ENCODE data around the gene UBASH3A. TPM values are rescaled to one million over a fixed set of nuclear protein-coding genes. Genes with fewer than 3 reads are reported as not detected.

The UBASH3A gene
- total RNA-seq, 2 donors from 2014 or later = 0.93 to 1.5 TPM

- no peak overlapping the region for H3K4me3 ChIP-seq
- no peak overlapping the region for H3K27ac ChIP-seq
- intact Hi-C loops (cut with DNase I) = no loop called here
- no peak for DNase-seq
- H3K36me3 ChIP-seq = no peaks in the 10 kb centered on the region
- TF ChIP-seq, protein P1, sequence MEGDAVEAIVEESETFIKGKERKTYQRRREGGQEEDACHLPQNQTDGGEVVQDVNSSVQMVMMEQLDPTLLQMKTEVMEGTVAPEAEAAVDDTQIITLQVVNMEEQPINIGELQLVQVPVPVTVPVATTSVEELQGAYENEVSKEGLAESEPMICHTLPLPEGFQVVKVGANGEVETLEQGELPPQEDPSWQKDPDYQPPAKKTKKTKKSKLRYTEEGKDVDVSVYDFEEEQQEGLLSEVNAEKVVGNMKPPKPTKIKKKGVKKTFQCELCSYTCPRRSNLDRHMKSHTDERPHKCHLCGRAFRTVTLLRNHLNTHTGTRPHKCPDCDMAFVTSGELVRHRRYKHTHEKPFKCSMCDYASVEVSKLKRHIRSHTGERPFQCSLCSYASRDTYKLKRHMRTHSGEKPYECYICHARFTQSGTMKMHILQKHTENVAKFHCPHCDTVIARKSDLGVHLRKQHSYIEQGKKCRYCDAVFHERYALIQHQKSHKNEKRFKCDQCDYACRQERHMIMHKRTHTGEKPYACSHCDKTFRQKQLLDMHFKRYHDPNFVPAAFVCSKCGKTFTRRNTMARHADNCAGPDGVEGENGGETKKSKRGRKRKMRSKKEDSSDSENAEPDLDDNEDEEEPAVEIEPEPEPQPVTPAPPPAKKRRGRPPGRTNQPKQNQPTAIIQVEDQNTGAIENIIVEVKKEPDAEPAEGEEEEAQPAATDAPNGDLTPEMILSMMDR (IDR thresholded peaks at IDR 0.05) = no peak
- H3K4me1 ChIP-seq = peaks cover 14% of the 10 kb centered on the region
- no peak overlapping the region for H3K9ac ChIP-seq (ENCODE audit: low read depth in 2 of 2, low read length in 2 of 2)
- no peaks in the 10 kb centered on the region for H3K27me3 ChIP-seq
- no peaks in the 10 kb centered on the region for H3K9me3 ChIP-seq
Observed at GRCh38 chr21:42471206-42471605, 67.5 kb downstream of the UBASH3A start.

DNA sequence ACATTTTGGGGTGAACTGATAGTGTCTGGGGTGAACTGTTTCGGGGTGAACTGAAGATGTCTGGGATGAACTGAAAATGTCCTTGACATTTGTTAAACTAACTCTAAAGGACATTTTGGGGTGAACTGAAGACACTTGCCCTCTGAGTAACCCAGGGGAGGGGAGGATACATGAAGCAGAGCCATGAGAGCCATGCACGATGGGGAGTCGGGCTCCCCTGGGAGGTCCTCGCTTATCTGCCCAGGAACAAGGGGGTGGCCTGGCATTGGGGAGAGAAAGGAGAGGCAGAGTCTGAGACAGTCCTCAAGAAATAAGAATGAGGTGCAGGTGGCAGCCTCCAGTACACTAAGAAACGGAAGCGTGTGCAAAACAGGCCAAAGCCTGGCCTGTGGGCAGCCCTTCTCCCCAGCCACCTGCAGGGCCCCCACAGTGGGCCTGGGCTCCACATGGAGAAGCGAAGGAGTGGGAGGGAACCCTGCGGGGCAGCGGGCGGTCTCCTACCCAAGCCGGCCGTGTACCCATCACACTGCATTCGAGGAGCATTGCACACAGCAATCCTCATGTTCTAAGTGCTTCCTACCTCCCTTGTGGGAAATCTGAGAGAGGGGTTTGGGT lies 68.1 kb downstream of the UBASH3A start:
- no peak for DNase-seq
- Histone ChIP-seq H3K4me3 (no peak overlapping the region), H3K4me1 (peaks cover 14% of the 10 kb centered on the region), H3K27ac (no peak overlapping the region), H3K9me3 (no peaks in the 10 kb centered on the region), H3K9ac (ENCODE audit: low read depth in 2 of 2, low read length in 2 of 2) (no peak overlapping the region), H3K36me3 (no peaks in the 10 kb centered on the region), H3K27me3 (no peaks in the 10 kb centered on the region)
- TF ChIP-seq, protein P1 (IDR thresholded peaks at IDR 0.05) = no peak
- intact Hi-C loops (cut with DNase I) = no loop called here

DNA sequence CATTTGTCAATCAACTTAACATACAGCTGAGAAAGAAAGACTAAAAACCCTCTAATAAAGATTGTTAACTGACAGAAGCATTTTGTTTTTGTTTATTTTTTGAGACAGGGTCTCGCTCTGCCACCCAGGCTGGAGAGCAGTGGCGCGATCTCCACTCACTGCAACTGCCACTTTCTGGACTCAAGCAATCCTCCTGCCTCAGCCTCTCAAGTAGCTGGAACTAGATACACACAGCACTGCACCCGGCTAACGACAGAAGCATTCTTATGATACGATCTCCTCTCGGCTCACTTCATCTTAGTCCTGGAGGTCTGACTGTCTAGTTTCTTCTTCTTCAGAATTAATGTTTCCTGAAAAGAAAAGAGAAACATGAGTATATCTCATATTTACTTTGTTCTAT lies 68.8 kb downstream of the UBASH3A start:
- intact Hi-C loops (cut with DNase I) = no loop called here
- no peaks in the 10 kb centered on the region for H3K36me3 ChIP-seq
- no peak overlapping the region for H3K4me3 ChIP-seq
- no peak for DNase-seq
- TF ChIP-seq, protein P1 (IDR thresholded peaks at IDR 0.05) = no peak
- H3K9me3 ChIP-seq = no peaks in the 10 kb centered on the region
- no peak overlapping the region for H3K27ac ChIP-seq
- H3K9ac ChIP-seq (ENCODE audit: low read depth in 2 of 2, low read length in 2 of 2) = no peak overlapping the region
- H3K27me3 ChIP-seq = no peaks in the 10 kb centered on the region
- H3K4me1 ChIP-seq = peaks cover 10% of the 10 kb centered on the region

- peak overlapping the region; percentile 69 for H3K27ac ChIP-seq
- TF ChIP-seq, protein P1 (IDR thresholded peaks at IDR 0.05) = no peak
- no peaks in the 10 kb centered on the region for H3K36me3 ChIP-seq
- DNase-seq = no peak
- intact Hi-C loops (cut with DNase I) = no loop called here
- peak overlapping the region; percentile 16 to 83 for H3K9ac ChIP-seq (ENCODE audit: low read depth in 2 of 2, low read length in 2 of 2)
- H3K4me3 ChIP-seq = no peak overlapping the region
- H3K27me3 ChIP-seq = no peaks in the 10 kb centered on the region
- no peaks in the 10 kb centered on the region for H3K9me3 ChIP-seq
- H3K4me1 ChIP-seq = peaks cover 9% of the 10 kb centered on the region
Observed at GRCh38 chr21:42473498-42474042, 69.9 kb downstream of the UBASH3A start.

- TF ChIP-seq, protein P1 (IDR thresholded peaks at IDR 0.05) = no peak
- H3K9me3 ChIP-seq = no peaks in the 10 kb centered on the region
- no peak overlapping the region for H3K4me3 ChIP-seq
- intact Hi-C loops (cut with DNase I) = no loop called here
- H3K36me3 ChIP-seq = no peaks in the 10 kb centered on the region
- peak overlapping the region; percentile 69 for H3K27ac ChIP-seq
- H3K4me1 ChIP-seq = peaks cover 9% of the 10 kb centered on the region
- H3K9ac ChIP-seq (ENCODE audit: low read depth in 2 of 2, low read length in 2 of 2) = peak overlapping the region; percentile 61 to 83
- no peaks in the 10 kb centered on the region for H3K27me3 ChIP-seq
- DNase-seq = peak; percentile 95
Observed at GRCh38 chr21:42474043-42474831, 70.5 kb downstream of the UBASH3A start.
